ENCODE results near the gene PHKG1. TPM values are rescaled to one million over a fixed set of nuclear protein-coding genes. Genes with fewer than 3 reads are reported as not detected.
"Not testable (repeated sequence)": the region's sequence is repeated elsewhere in the genome, so short reads cannot be mapped to it uniquely, and the experiment has no call there.

The PHKG1 gene
- 0.41 and 0.44 TPM in 2 replicates for polyA plus RNA-seq (2011; rRNA removed)
- 0.38 and 0.83 TPM in 2 replicates for polyA plus RNA-seq (2012; cell fraction: cytosol; rRNA removed)
- 2.4 and 3.1 TPM in 2 replicates for polyA plus RNA-seq (2012; cell fraction: nucleus; rRNA removed)
- polyA plus RNA-seq (2017; fragmentation: RNase III; extraction: RNeasy Plus Mini Kit Qiagen cat#74134 plus additional on column Dnase treatment), result 0.77 to 1.2 TPM (median 1.0 TPM) in 3 replicates
- polyA minus RNA-seq (2011; rRNA and poly(A)+ RNA removed), result 0.99 and 1.3 TPM in 2 replicates

GRCh38 chr7:56092789-56093531 is at the start of gene PHKG1:
PHKG1 (minus strand) TSS chr7:56092952; CDS start chr7:56088941, 4,011 bp downstream.
- Histone ChIP-seq H3K27ac (peak within 1 kb of the TSS in 1 of 2 experiments; percentile 29; a peak in 1 of 6 replicates), H3K9me3 (no peaks in the 10 kb centered on the region), H3K4me2 (no peak within 1 kb of the TSS; the same call in 2 of the 3 replicates), H3K4me1 (peaks cover 10% of the 10 kb centered on the region; the same call in 2 of the 3 replicates), H3K4me3 (no peak within 1 kb of the TSS)
- POLR2A ChIA-PET, result interaction anchor here (1.0 to 1.1 kb wide), 3 partner anchors 12 to 129 kb away, joined by 3 to 7 read pairs (median 3); partner anchors contain the start of genes CHCHD2 and NIPSNAP2
- CTCF ChIA-PET, result interaction anchor here (0.5 to 3.9 kb wide), 11 partner anchors 8 to 129 kb away, joined by 3 to 17 read pairs (median 4); partner anchors contain the start of genes CCT6A, CHCHD2, NIPSNAP2 and PSPH
- TF ChIP-seq HOXB13 (CRISPR knock-in tag; IDR thresholded peaks at IDR 0.05; ENCODE audit: low read depth) (no peak), RARB (CRISPR knock-in tag; IDR thresholded peaks at IDR 0.05) (no peak), BCL3 (IDR thresholded peaks at IDR 0.05) (no peak), REST (IDR thresholded peaks at IDR 0.05) (no peak), JUN (IDR thresholded peaks at IDR 0.05) (no peak), HMGXB4 (CRISPR knock-in tag; IDR thresholded peaks at IDR 0.05; ENCODE audit: borderline replicate concordance) (no peak), E2F6 (IDR thresholded peaks at IDR 0.05; ENCODE audit: borderline replicate concordance, low read depth) (no peak), CBX8 (IDR thresholded peaks at IDR 0.05) (no peak), SREBF2 (IDR thresholded peaks at IDR 0.05) (no peak), CTCF (IDR thresholded peaks at IDR 0.05) (peak; percentile 56), ATOH8 (CRISPR knock-in tag; IDR thresholded peaks at IDR 0.05; ENCODE audit: low read depth) (no peak), BHLHE40 (IDR thresholded peaks at IDR 0.05; ENCODE audit: low read depth, low read length) (no peak), ZFP36 (IDR thresholded peaks at IDR 0.05; ENCODE audit: borderline replicate concordance, partially characterized antibody) (no peak), HDAC2 (IDR thresholded peaks at IDR 0.05) (no peak), FOSB (CRISPR knock-in tag; IDR thresholded peaks at IDR 0.05) (no peak), MAFK (IDR thresholded peaks at IDR 0.05; ENCODE audit: partially characterized antibody) (no peak), NFE2L2 (conservative IDR thresholded peaks at IDR 0.05; ENCODE audit: low read length) (no peak), RNF2 (IDR thresholded peaks at IDR 0.05; ENCODE audit: borderline replicate concordance, low read depth) (no peak), RCOR1 (IDR thresholded peaks at IDR 0.05; ENCODE audit: low read depth, low read length) (no peak), NR3C1 (IDR thresholded peaks at IDR 0.05) (no peak), MAZ (IDR thresholded peaks at IDR 0.05; ENCODE audit: borderline replicate concordance, low read depth, low read length) (no peak), RAD21 (conservative IDR thresholded peaks at IDR 0.05 in 1 of 2, IDR thresholded peaks at IDR 0.05 in 1 of 2) (peak; percentile 32 to 60; a peak in 4 of 5 replicates), KDM1A (IDR thresholded peaks at IDR 0.05; ENCODE audit: low read depth) (no peak), SMC3 (IDR thresholded peaks at IDR 0.05) (peak; percentile 44), RFX5 (IDR thresholded peaks at IDR 0.05) (no peak), EP300 (IDR thresholded peaks at IDR 0.05) (no peak)
- ATAC-seq (peak; percentile 93 to 95), FAIRE-seq (no peak), DNase-seq (ENCODE audit: low read depth in 1 of 2, low spot score in 1 of 2) (peak; percentile 56 to 58)
- WGBS (ENCODE audit: missing lambda C conversion rate), result 41% methylated on average over 16 of the region's 19 CpGs

- H3K27ac ChIP-seq; DNase-seq (ENCODE audit: low read depth in 1 of 2, low spot score in 1 of 2); FAIRE-seq; H3K4me2 ChIP-seq; H3K4me1 ChIP-seq; POLR2A ChIA-PET; ATAC-seq; CTCF ChIA-PET; H3K4me3 ChIP-seq; H3K9me3 ChIP-seq: not testable (repeated sequence)
- WGBS (ENCODE audit: missing lambda C conversion rate), result 7% methylated on average over 2 of the region's 2 CpGs
Measured at GRCh38 chr7:56131062-56131461, 38.3 kb upstream of the PHKG1 start.

Measured in A549 (cell line).